K562 (cell line): Measurements from ENCODE around the gene TTC27.

Experiments
- DIDO1 ChIP-seq: fragments of 450-650 bp; IDR thresholded peaks from 2 replicates; pipeline ENCODE4 v1.6.1; 2016; ENCODE audit warnings: low read depth, missing biosample characterization, missing genetic modification characterization
- EP300 ChIP-seq: IDR thresholded peaks from 2 replicates; pipeline ENCODE4 v1.6.1; 2012; ENCODE audit warnings: low read length, improper control_type of control experiment
- FIP1L1 ChIP-seq: fragments of 200-400 bp; formaldehyde crosslinking; IDR thresholded peaks from 2 replicates; pipeline ENCODE4 v1.6.1; 2018; ENCODE audit warnings: mild to moderate bottlenecking, low read depth, low read length; ENCODE audit not compliant: poor library complexity, severe bottlenecking
- HINFP ChIP-seq: fragments of 450-650 bp; conservative IDR thresholded peaks from 2 replicates; pipeline ENCODE4 v1.6.1; 2016; ENCODE audit warnings: missing genetic modification characterization, low read depth, mild to moderate bottlenecking, control low read depth, missing compliant biosample characterization
- HIVEP1 ChIP-seq: fragments of 250-450 bp; sonication (Bioruptor Pico); IDR thresholded peaks from 2 replicates; pipeline ENCODE4 v1.4.0; 2020; ENCODE audit warnings: mild to moderate bottlenecking
- NCOA1 ChIP-seq: fragments of 450-650 bp; IDR thresholded peaks from 2 replicates; pipeline ENCODE4 v1.6.1; 2016; ENCODE audit warnings: low read depth
- RERE ChIP-seq: sonication (generic); formaldehyde crosslinking; IDR thresholded peaks from 2 replicates; pipeline ENCODE4 v1.8.0; 2023; ENCODE audit warnings: missing genetic modification reagents, mild to moderate bottlenecking, borderline replicate concordance
- RFX7 ChIP-seq: fragments of 250-450 bp; sonication (Bioruptor Pico); IDR thresholded peaks from 2 replicates; pipeline ENCODE4 v1.5.1; 2021; ENCODE audit warnings: mild to moderate bottlenecking
- SIN3A ChIP-seq, 2 experiments: fragments of 150-350 bp in 1 of 2; IDR thresholded peaks; 2 replicates each; pipeline ENCODE4 v1.6.1; 2011 to 2016; ENCODE audit warnings: borderline replicate concordance in 2 of 2, low read depth in 2 of 2, low read length in 2 of 2, mild to moderate bottlenecking in 2 of 2, moderate library complexity in 2 of 2; ENCODE audit not compliant: control insufficient read depth in 1 of 2
- SP2 ChIP-seq: IDR thresholded peaks from 2 replicates; pipeline ENCODE4 v1.6.1; 2011; ENCODE audit warnings: mild to moderate bottlenecking, low read depth, low read length, moderate library complexity; ENCODE audit not compliant: poor library complexity, severe bottlenecking; ENCODE audit errors: extremely low read depth
- ZNF232 ChIP-seq: sonication (generic); formaldehyde crosslinking; IDR thresholded peaks from 2 replicates; pipeline ENCODE4 v1.8.0; 2022; ENCODE audit warnings: mild to moderate bottlenecking, missing genetic modification reagents

- TF ChIP-seq SP2 (no peak), RERE (no peak), ZNF232 (CRISPR knock-in tag) (no peak), HINFP (no peak), NCOA1 (no peak), EP300 (no peak), DIDO1 (no peak), SIN3A (IDR thresholded peaks at IDR 0.05; ENCODE audit: borderline replicate concordance in 2 of 2, control insufficient read depth in 1 of 2, low read depth in 2 of 2, low read length in 2 of 2) (no peak), FIP1L1 (no peak), RFX7 (CRISPR knock-in tag) (no peak), HIVEP1 (no peak)
These were observed 87.6 kb downstream of the TTC27 start for GRCh38 chr2:32715391-32715841.
